H9 (cell line): ENCODE data around the gene PDE4B. TPM values are rescaled to one million over a fixed set of nuclear protein-coding genes. Genes with fewer than 3 reads are reported as not detected.

Experiments
- DNase-seq: peaks from one replicate; pipeline ENCODE4 v3.0.0-alpha.2; 2017
- H2AFZ ChIP-seq: one replicate; pipeline ENCODE4 v1.6.1; 2013; ENCODE audit warnings: mild to moderate bottlenecking, low read length, control low read depth, moderate library complexity
- H2AK5ac ChIP-seq: 2 replicates; pipeline ENCODE4 v1.6.1; 2013; ENCODE audit warnings: low read length, control low read depth, mixed read lengths; ENCODE audit not compliant: insufficient read length
- H2BK120ac ChIP-seq: one replicate; pipeline ENCODE4 v1.6.1; 2013; ENCODE audit warnings: low read depth, mild to moderate bottlenecking, low read length, control low read depth, inconsistent platforms; ENCODE audit not compliant: poor library complexity, severe bottlenecking
- H2BK12ac ChIP-seq: 2 replicates; pipeline ENCODE4 v1.6.1; 2013; ENCODE audit warnings: low read length, control low read depth, mixed read lengths, low read depth; ENCODE audit not compliant: insufficient read length
- H2BK15ac ChIP-seq: 2 replicates; pipeline ENCODE4 v1.6.1; 2013; ENCODE audit warnings: low read depth, low read length, control low read depth
- H2BK20ac ChIP-seq: one replicate; pipeline ENCODE4 v1.6.1; 2013; ENCODE audit warnings: low read depth, mild to moderate bottlenecking, low read length, control low read depth, inconsistent platforms; ENCODE audit not compliant: poor library complexity, severe bottlenecking
- H2BK5ac ChIP-seq: 2 replicates; pipeline ENCODE4 v1.6.1; 2013; ENCODE audit warnings: low read length, control low read depth, mixed read lengths; ENCODE audit not compliant: insufficient read length
- H3K14ac ChIP-seq: 2 replicates; pipeline ENCODE4 v1.6.1; 2013; ENCODE audit warnings: low read length, control low read depth; ENCODE audit not compliant: insufficient read depth
- H3K18ac ChIP-seq: 2 replicates; pipeline ENCODE4 v1.6.1; 2013; ENCODE audit warnings: low read depth, mild to moderate bottlenecking, mixed read lengths, low read length, control low read depth; ENCODE audit not compliant: insufficient read length
- H3K23ac ChIP-seq: 2 replicates; pipeline ENCODE4 v1.6.1; 2013; ENCODE audit warnings: low read length, control low read depth, mixed read lengths, low read depth; ENCODE audit not compliant: insufficient read length
- H3K23me2 ChIP-seq: 2 replicates; pipeline ENCODE4 v1.6.1; 2013; ENCODE audit warnings: low read depth, mild to moderate bottlenecking, mixed read lengths, low read length, control low read depth; ENCODE audit not compliant: insufficient read length, poor library complexity, severe bottlenecking
- H3K27ac ChIP-seq: 2 replicates; pipeline ENCODE4 v1.5.1; 2013; ENCODE audit warnings: low read length, control low read depth, mixed read lengths, low read depth; ENCODE audit not compliant: insufficient read length
- H3K27me3 ChIP-seq: 2 replicates; pipeline ENCODE4 v1.6.1; 2013; ENCODE audit warnings: low read length, control low read depth, inconsistent platforms; ENCODE audit not compliant: insufficient read depth
- H3K4ac ChIP-seq: 2 replicates; pipeline ENCODE4 v1.6.1; 2013; ENCODE audit warnings: low read depth, mild to moderate bottlenecking, control low read depth, inconsistent platforms, low read length, moderate library complexity
- H3K4me1 ChIP-seq: 2 replicates; pipeline ENCODE4 v1.6.1; 2013; ENCODE audit warnings: low read length, control low read depth, inconsistent platforms; ENCODE audit not compliant: insufficient read depth
- H3K4me2 ChIP-seq: 2 replicates; pipeline ENCODE4 v1.6.1; 2013; ENCODE audit warnings: low read length, control low read depth, mixed read lengths; ENCODE audit not compliant: insufficient read length, insufficient read depth
- H3K56ac ChIP-seq: 2 replicates; pipeline ENCODE4 v1.6.1; 2013; ENCODE audit warnings: low read depth, mild to moderate bottlenecking, mixed read lengths, low read length, control low read depth; ENCODE audit not compliant: insufficient read length
- H3K79me1 ChIP-seq: 2 replicates; pipeline ENCODE4 v1.6.1; 2013; ENCODE audit warnings: low read depth, mild to moderate bottlenecking, moderate library complexity, low read length, control low read depth, inconsistent platforms; ENCODE audit not compliant: insufficient read depth, poor library complexity, severe bottlenecking
- H3K79me2 ChIP-seq: 2 replicates; pipeline ENCODE4 v1.6.1; 2013; ENCODE audit warnings: low read length, control low read depth, inconsistent platforms; ENCODE audit not compliant: insufficient read depth
- H3K9ac ChIP-seq: 2 replicates; pipeline ENCODE4 v1.6.1; 2013; ENCODE audit warnings: low read length, control low read depth, mixed read lengths; ENCODE audit not compliant: insufficient read length; ENCODE audit errors: extremely low read depth
- H3K9me3 ChIP-seq: one replicate; pipeline ENCODE4 v1.6.1; 2013; ENCODE audit warnings: low read depth, low read length, inconsistent platforms; ENCODE audit not compliant: control insufficient read depth
- H3T11ph ChIP-seq: one replicate; pipeline ENCODE4 v1.6.1; 2013; ENCODE audit warnings: mild to moderate bottlenecking, low read length, control low read depth, inconsistent platforms
- H4K20me1 ChIP-seq: one replicate; pipeline ENCODE4 v1.6.1; 2013; ENCODE audit not compliant: control insufficient read depth, insufficient read length, insufficient read depth
- H4K5ac ChIP-seq: 2 replicates; pipeline ENCODE4 v1.6.1; 2013; ENCODE audit warnings: low read depth, mild to moderate bottlenecking, mixed read lengths, low read length, control low read depth; ENCODE audit not compliant: insufficient read length
- H4K8ac ChIP-seq: replicated peaks from 2 replicates; pipeline ENCODE4 v1.6.1; 2013; ENCODE audit warnings: low read length, control low read depth, mixed read lengths, low read depth; ENCODE audit not compliant: insufficient read length
- H4K91ac ChIP-seq: 2 replicates; pipeline ENCODE4 v1.6.1; 2013; ENCODE audit warnings: low read depth, mild to moderate bottlenecking, moderate library complexity, mixed read lengths, low read length, control low read depth; ENCODE audit not compliant: insufficient read length
- H3K27ac Mint-ChIP-seq, 3 experiments: 2 replicates in 2 of 3; 3 replicates in 1 of 3; pipeline ENCODE4 v1.8.0; 2020 to 2021; ENCODE audit warnings: mixed read lengths in 3 of 3, mild to moderate bottlenecking in 1 of 3, moderate library complexity in 1 of 3
- H3K27me3 Mint-ChIP-seq: 2 replicates; pipeline ENCODE4 v1.8.0; 2021; ENCODE audit warnings: low read depth, mild to moderate bottlenecking, moderate library complexity, mixed read lengths
- H3K36me3 Mint-ChIP-seq, 3 experiments: 2 replicates in 2 of 3; 3 replicates in 1 of 3; pipeline ENCODE4 v1.8.0; 2020 to 2021; ENCODE audit warnings: low read depth in 3 of 3, mixed read lengths in 3 of 3; ENCODE audit not compliant: insufficient read depth in 1 of 3
- H3K4me1 Mint-ChIP-seq, 2 experiments: 2 replicates each; pipeline ENCODE4 v1.8.0; 2020; ENCODE audit warnings: mixed read lengths in 2 of 2
- H3K4me3 Mint-ChIP-seq, 2 experiments: 2 replicates in 1 of 2; 3 replicates in 1 of 2; pipeline ENCODE4 v1.8.0; 2020 to 2021; ENCODE audit warnings: mild to moderate bottlenecking in 2 of 2, mixed read lengths in 2 of 2, moderate library complexity in 1 of 2
- H3K9me3 Mint-ChIP-seq, 2 experiments: 2 replicates in 1 of 2; 3 replicates in 1 of 2; pipeline ENCODE4 v1.8.0; 2020; ENCODE audit warnings: mild to moderate bottlenecking in 2 of 2, mixed read lengths in 2 of 2, moderate library complexity in 1 of 2
- total RNA-seq: library from RNA; stranded (reverse); gene quantifications from 2 replicates; pipeline ENCODE4 v1.2.1, GENCODE V29; 2021
- TF ChIP-seq, protein P1 (sequence below): fragments of 200-600 bp; sonication (generic); conservative IDR thresholded peaks from 3 replicates; pipeline ENCODE4 v1.8.0; 2021; ENCODE audit warnings: antibody characterized with exemption, mild to moderate bottlenecking

PDE4B gene
- total RNA-seq, 1 experiment from 2014 or later: 19.8 TPM

DNA sequence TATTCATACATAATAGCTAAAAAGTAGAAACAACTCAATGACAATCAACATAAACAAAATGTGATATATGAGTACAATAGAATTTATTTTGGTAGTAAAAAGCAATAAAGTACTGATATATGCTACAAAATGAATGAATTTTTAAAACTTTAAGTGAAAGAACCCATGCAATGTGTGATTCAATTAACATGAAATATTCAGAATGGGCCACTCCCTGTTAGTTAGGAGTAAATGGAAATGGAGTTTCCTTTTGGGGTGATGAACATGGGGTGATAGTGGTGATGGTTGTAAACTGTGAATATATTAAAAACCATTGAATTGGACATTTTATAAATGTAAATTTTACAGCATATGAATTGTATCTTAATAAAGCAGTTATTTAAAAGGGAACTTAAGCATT is 374.6 kb downstream of the PDE4B start:
- H2BK15ac ChIP-seq: no peak overlapping the region
- H3K4ac ChIP-seq: no peak overlapping the region
- Mint-ChIP-seq H3K27me3 (no peaks in the 10 kb centered on the region; the same call in 1 of the 2 replicates), H3K9me3 (no peaks in the 10 kb centered on the region), H3K27ac (no peak overlapping the region), H3K36me3 (no peaks in the 10 kb centered on the region), H3K4me3 (no peak overlapping the region), H3K4me1 (no peaks in the 10 kb centered on the region)
- no peak overlapping the region for H3K23ac ChIP-seq
- no peak for DNase-seq
- H3K9ac ChIP-seq: no peak overlapping the region
- no peak overlapping the region for H3K14ac ChIP-seq
- no peak overlapping the region for H2AK5ac ChIP-seq
- no peak overlapping the region for H4K5ac ChIP-seq
- H4K91ac ChIP-seq: no peak overlapping the region
- no peak overlapping the region for H3K27ac ChIP-seq
- no peaks in the 10 kb centered on the region for H3K23me2 ChIP-seq
- no peak overlapping the region for H2BK12ac ChIP-seq
- TF ChIP-seq, protein P1, sequence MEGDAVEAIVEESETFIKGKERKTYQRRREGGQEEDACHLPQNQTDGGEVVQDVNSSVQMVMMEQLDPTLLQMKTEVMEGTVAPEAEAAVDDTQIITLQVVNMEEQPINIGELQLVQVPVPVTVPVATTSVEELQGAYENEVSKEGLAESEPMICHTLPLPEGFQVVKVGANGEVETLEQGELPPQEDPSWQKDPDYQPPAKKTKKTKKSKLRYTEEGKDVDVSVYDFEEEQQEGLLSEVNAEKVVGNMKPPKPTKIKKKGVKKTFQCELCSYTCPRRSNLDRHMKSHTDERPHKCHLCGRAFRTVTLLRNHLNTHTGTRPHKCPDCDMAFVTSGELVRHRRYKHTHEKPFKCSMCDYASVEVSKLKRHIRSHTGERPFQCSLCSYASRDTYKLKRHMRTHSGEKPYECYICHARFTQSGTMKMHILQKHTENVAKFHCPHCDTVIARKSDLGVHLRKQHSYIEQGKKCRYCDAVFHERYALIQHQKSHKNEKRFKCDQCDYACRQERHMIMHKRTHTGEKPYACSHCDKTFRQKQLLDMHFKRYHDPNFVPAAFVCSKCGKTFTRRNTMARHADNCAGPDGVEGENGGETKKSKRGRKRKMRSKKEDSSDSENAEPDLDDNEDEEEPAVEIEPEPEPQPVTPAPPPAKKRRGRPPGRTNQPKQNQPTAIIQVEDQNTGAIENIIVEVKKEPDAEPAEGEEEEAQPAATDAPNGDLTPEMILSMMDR: no peak
- H2BK20ac ChIP-seq: no peak overlapping the region
- no peak overlapping the region for H3T11ph ChIP-seq
- no peaks in the 10 kb centered on the region for H4K20me1 ChIP-seq
- H3K27me3 ChIP-seq: no peaks in the 10 kb centered on the region
- no peak overlapping the region for H4K8ac ChIP-seq
- H2BK120ac ChIP-seq: no peak overlapping the region
- no peak overlapping the region for H2BK5ac ChIP-seq
- H3K4me1 ChIP-seq: no peaks in the 10 kb centered on the region
- H3K9me3 ChIP-seq: no peaks in the 10 kb centered on the region
- no peak overlapping the region for H3K56ac ChIP-seq
- no peak overlapping the region for H3K4me2 ChIP-seq
- H3K18ac ChIP-seq: no peak overlapping the region
- no peak overlapping the region for H2AFZ ChIP-seq
- H3K79me1 ChIP-seq: no peaks in the 10 kb centered on the region
- no peaks in the 10 kb centered on the region for H3K79me2 ChIP-seq
